HepG2 (cell line): ENCODE data around the gene PSMG1. TPM values are rescaled to one million over a fixed set of nuclear protein-coding genes. Genes with fewer than 3 reads are reported as not detected.

Experiments used
- CBX1 ChIP-seq: IDR thresholded peaks from one replicate; pipeline ENCODE4 v1.6.1; 2016; ENCODE audit warnings: antibody characterized with exemption, low read depth
- GATAD1 ChIP-seq: IDR thresholded peaks from 2 replicates; pipeline ENCODE4 v1.6.1; 2016; ENCODE audit warnings: missing genetic modification reagents, missing compliant biosample characterization
- HNF4G ChIP-seq, 2 experiments: sonication (generic) in 1 of 2; formaldehyde crosslinking in 1 of 2; IDR thresholded peaks; 2 replicates each; pipeline versions ENCODE4 v1.4.0 to v1.6.1; 2011 to 2020; ENCODE audit warnings: borderline replicate concordance in 2 of 2, low read depth in 2 of 2, mild to moderate bottlenecking in 2 of 2, low read length in 1 of 2, missing genetic modification reagents in 1 of 2, moderate library complexity in 1 of 2
- KDM2A ChIP-seq: sonication (generic); formaldehyde crosslinking; IDR thresholded peaks from 2 replicates; pipeline ENCODE4 v1.4.0; 2020; ENCODE audit warnings: low read depth, missing genetic modification reagents, borderline replicate concordance
- KDM4B ChIP-seq: sonication (generic); formaldehyde crosslinking; IDR thresholded peaks from 2 replicates; pipeline ENCODE4 v1.4.0; 2020; ENCODE audit warnings: missing genetic modification reagents
- MATR3 ChIP-seq: sonication (generic); formaldehyde crosslinking; IDR thresholded peaks from 2 replicates; pipeline ENCODE4 v1.4.0; 2020; ENCODE audit warnings: missing genetic modification reagents
- NCOA1 ChIP-seq: sonication (generic); formaldehyde crosslinking; IDR thresholded peaks from 2 replicates; pipeline ENCODE4 v1.9.0; 2021; ENCODE audit warnings: missing genetic modification reagents
- NONO ChIP-seq, 2 experiments: fragments of 450-650 bp in 1 of 2; sonication (generic) in 1 of 2; formaldehyde crosslinking in 1 of 2; IDR thresholded peaks in 1 of 2; conservative IDR thresholded peaks in 1 of 2; 2 replicates each; pipeline versions ENCODE4 v1.6.1 to v1.8.0; 2017 to 2022; ENCODE audit warnings: mild to moderate bottlenecking in 1 of 2, missing genetic modification reagents in 1 of 2, moderate library complexity in 1 of 2
- NR2C2 ChIP-seq: sonication (generic); formaldehyde crosslinking; IDR thresholded peaks from 2 replicates; pipeline ENCODE4 v1.4.0; 2020; ENCODE audit warnings: missing genetic modification reagents, mild to moderate bottlenecking, moderate library complexity, borderline replicate concordance
- SRY ChIP-seq: sonication (generic); formaldehyde crosslinking; IDR thresholded peaks from 2 replicates; pipeline ENCODE4 v1.8.0; 2022; ENCODE audit warnings: mild to moderate bottlenecking, missing genetic modification reagents
- ZBTB2 ChIP-seq: sonication (generic); formaldehyde crosslinking; IDR thresholded peaks from 2 replicates; pipeline ENCODE4 v1.8.0; 2022; ENCODE audit warnings: low read depth, missing genetic modification reagents
- ZBTB46 ChIP-seq: sonication (generic); formaldehyde crosslinking; IDR thresholded peaks from 2 replicates; pipeline ENCODE4 v1.4.0; 2020; ENCODE audit warnings: mild to moderate bottlenecking, missing genetic modification reagents, borderline replicate concordance
- ZNF12 ChIP-seq: sonication (generic); formaldehyde crosslinking; IDR thresholded peaks from 2 replicates; pipeline ENCODE4 v1.5.0; 2020; ENCODE audit warnings: missing genetic modification reagents
- ZNF280B ChIP-seq: sonication (generic); formaldehyde crosslinking; IDR thresholded peaks from 2 replicates; pipeline ENCODE4 v1.5.0; 2020; ENCODE audit warnings: missing genetic modification reagents, mild to moderate bottlenecking, borderline replicate concordance
- ZNF354B ChIP-seq: sonication (generic); formaldehyde crosslinking; IDR thresholded peaks from 2 replicates; pipeline ENCODE4 v1.8.0; 2022; ENCODE audit warnings: mild to moderate bottlenecking, missing genetic modification reagents
- ZNF557 ChIP-seq: sonication (generic); formaldehyde crosslinking; IDR thresholded peaks from 2 replicates; pipeline ENCODE4 v1.4.0; 2020; ENCODE audit warnings: missing genetic modification reagents
- ZNF589 ChIP-seq: sonication (generic); formaldehyde crosslinking; conservative IDR thresholded peaks from 2 replicates; pipeline ENCODE4 v1.8.0; 2022; ENCODE audit warnings: mild to moderate bottlenecking, moderate library complexity, missing genetic modification reagents
- ZNF674 ChIP-seq: sonication (generic); formaldehyde crosslinking; IDR thresholded peaks from 2 replicates; pipeline ENCODE4 v1.5.0; 2020; ENCODE audit warnings: low read depth, mild to moderate bottlenecking, missing genetic modification reagents
- ZNF788 ChIP-seq: sonication (generic); formaldehyde crosslinking; IDR thresholded peaks from 2 replicates; pipeline ENCODE4 v1.5.0; 2020; ENCODE audit warnings: mild to moderate bottlenecking, missing genetic modification reagents, borderline replicate concordance
- polyA plus RNA-seq, 8 experiments: library from polyadenylated mRNA; depleted of rRNA in 3 of 8; stranded (reverse) in 7 of 8; unstranded in 1 of 8; fragments of >200 nt; fragmentation: Illumina TruSeq in 4 of 8; extraction: Trizol in 4 of 8; gene quantifications; 2 replicates each; pipeline versions ENCODE4 v1.2.1 to v1.2.3, GENCODE V29; 2011 to 2016; ENCODE audit warnings: low read depth in 4 of 8, missing spikeins in 1 of 8, mixed read lengths in 1 of 8; ENCODE audit not compliant: insufficient read depth in 1 of 8
- total RNA-seq, 5 experiments: library from RNA; depleted of rRNA; stranded (reverse); fragments of >200 nt; fragmentation: Illumina TruSeq; extraction: Trizol; gene quantifications; 2 replicates each; pipeline ENCODE4 v1.2.3, GENCODE V29; 2016; ENCODE audit warnings: low read depth in 1 of 5
- TF ChIP-seq, protein P1 (sequence below): sonication (generic); formaldehyde crosslinking; IDR thresholded peaks from 2 replicates; pipeline ENCODE4 v1.4.0; 2020; ENCODE audit warnings: missing genetic modification reagents
- TF ChIP-seq, protein P2 (sequence below): sonication (generic); formaldehyde crosslinking; IDR thresholded peaks from 2 replicates; pipeline ENCODE4 v1.8.0; 2022; ENCODE audit warnings: mild to moderate bottlenecking, missing genetic modification reagents

PSMG1 gene
- total and polyA plus RNA-seq, 2 of the 13 experiments (the other 11 are each of a cell fraction or from before 2014, with no cell fraction given) = 63.6 to 173 TPM

DNA sequence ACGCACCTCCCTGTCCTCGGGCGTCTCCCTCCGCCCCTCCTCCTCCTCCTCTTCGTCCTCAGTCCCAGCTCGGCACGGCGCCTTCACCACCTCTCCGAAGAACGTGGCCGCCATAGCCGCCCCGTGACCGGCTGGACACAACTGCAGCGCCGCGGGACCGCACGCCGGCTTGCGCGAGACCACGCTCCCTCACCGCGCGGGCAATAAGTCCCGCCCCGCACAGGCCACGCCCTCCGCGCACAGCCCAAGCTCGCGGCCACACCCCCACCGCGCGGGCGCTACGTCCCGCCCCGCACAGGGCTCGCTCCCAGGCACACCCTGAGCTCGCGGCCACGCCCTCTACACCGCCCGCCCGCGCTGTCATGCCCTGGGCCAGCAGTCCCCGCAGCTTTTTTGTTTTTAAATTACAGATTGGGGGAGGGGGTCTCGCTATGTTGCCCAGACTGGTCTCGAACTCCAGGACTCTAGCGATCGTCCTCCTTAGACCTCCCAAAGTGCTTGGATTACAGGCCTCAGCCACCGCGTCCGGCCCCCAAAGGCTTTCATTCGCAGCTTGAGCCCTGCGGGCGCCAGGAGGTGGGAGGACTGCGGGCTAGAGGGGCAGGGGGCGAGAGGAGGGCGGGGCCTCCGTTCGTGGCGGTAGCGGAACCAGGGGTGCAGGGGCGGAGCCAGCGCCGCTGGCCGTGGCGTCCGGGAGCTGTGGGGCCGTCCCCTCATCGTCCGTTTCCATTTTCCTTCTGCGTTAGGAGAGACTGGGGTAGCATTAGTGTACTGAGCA is at the start of gene PSMG1 (continued):
- TF ChIP-seq NCOA1 (CRISPR knock-in tag) (no peak; the same call in 1 of the 2 replicates), ZNF788 (peak; percentile 50; the same call in 1 of the 2 replicates), ZNF674 (CRISPR knock-in tag) (no peak), ZBTB2 (CRISPR knock-in tag) (peak; percentile 57), ZBTB46 (0 out of 2 replicates have a peak, but pooled peaks have one; percentile 28), KDM4B (CRISPR knock-in tag) (peak; percentile 45), CBX1 (peak; percentile 35), ZNF557 (no peak), NR2C2 (CRISPR knock-in tag) (no peak), GATAD1 (CRISPR knock-in tag) (peak; percentile 78), ZNF12 (CRISPR knock-in tag) (0 out of 2 replicates have a peak, but pooled peaks have one; percentile 1), KDM2A (CRISPR knock-in tag) (peak; percentile 98), HNF4G (IDR thresholded peaks at IDR 0.05; ENCODE audit: borderline replicate concordance, low read depth, low read length) (no peak), HNF4G (CRISPR knock-in tag; IDR thresholded peaks at IDR 0.05; ENCODE audit: borderline replicate concordance, low read depth) (no peak; the same call in 1 of the 2 replicates), MATR3 (no peak), ZNF354B (no peak), ZNF589 (peak; percentile 70; the same call in 1 of the 2 replicates), ZNF280B (CRISPR knock-in tag) (0 out of 2 replicates have a peak, but pooled peaks have one; percentile 14), SRY (CRISPR knock-in tag) (peak; percentile 88), NONO (IDR thresholded peaks at IDR 0.05) (no peak), NONO (CRISPR knock-in tag; conservative IDR thresholded peaks at IDR 0.05) (peak; percentile 69; the same call in 1 of the 2 replicates)
- TF ChIP-seq, protein P1, sequence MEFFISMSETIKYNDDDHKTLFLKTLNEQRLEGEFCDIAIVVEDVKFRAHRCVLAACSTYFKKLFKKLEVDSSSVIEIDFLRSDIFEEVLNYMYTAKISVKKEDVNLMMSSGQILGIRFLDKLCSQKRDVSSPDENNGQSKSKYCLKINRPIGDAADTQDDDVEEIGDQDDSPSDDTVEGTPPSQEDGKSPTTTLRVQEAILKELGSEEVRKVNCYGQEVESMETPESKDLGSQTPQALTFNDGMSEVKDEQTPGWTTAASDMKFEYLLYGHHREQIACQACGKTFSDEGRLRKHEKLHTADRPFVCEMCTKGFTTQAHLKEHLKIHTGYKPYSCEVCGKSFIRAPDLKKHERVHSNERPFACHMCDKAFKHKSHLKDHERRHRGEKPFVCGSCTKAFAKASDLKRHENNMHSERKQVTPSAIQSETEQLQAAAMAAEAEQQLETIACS = no peak
- TF ChIP-seq, protein P2, sequence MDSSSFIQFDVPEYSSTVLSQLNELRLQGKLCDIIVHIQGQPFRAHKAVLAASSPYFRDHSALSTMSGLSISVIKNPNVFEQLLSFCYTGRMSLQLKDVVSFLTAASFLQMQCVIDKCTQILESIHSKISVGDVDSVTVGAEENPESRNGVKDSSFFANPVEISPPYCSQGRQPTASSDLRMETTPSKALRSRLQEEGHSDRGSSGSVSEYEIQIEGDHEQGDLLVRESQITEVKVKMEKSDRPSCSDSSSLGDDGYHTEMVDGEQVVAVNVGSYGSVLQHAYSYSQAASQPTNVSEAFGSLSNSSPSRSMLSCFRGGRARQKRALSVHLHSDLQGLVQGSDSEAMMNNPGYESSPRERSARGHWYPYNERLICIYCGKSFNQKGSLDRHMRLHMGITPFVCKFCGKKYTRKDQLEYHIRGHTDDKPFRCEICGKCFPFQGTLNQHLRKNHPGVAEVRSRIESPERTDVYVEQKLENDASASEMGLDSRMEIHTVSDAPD (CRISPR knock-in tag) = no peak
